Measurements from ENCODE around the gene STX8. TPM values are rescaled to one million over a fixed set of nuclear protein-coding genes. Genes with fewer than 3 reads are reported as not detected.
"Not testable (repeated sequence)": the region's sequence is repeated elsewhere in the genome, so short reads cannot be mapped to it uniquely, and the experiment has no call there.

Gene STX8
- total RNA-seq, 1 experiment from 2014 or later = 49.0 TPM

GRCh38 chr17:9451934-9452333, 123.7 kb downstream of the STX8 start:
- Mint-ChIP-seq H3K27ac (ENCODE audit: low read depth, unreplicated experiment) (no peak overlapping the region), H3K27me3 (ENCODE audit: insufficient read depth, unreplicated experiment) (no peaks in the 10 kb centered on the region), H3K4me3 (ENCODE audit: unreplicated experiment) (no peak overlapping the region), H3K36me3 (ENCODE audit: insufficient read depth, unreplicated experiment) (peaks cover 4% of the 10 kb centered on the region), H3K9me3 (ENCODE audit: unreplicated experiment) (no peaks in the 10 kb centered on the region), H3K4me1 (ENCODE audit: insufficient read depth, unreplicated experiment) (no peaks in the 10 kb centered on the region)
- POLR2A ChIA-PET = interaction anchor here (0.7 kb wide), 1 partner anchor 13 kb away, joined by 3 read pairs; no protein-coding TSS in a partner anchor
- CTCF ChIA-PET = interaction anchor here (0.7 kb wide), 2 partner anchors 238 to 394 kb away, joined by 3 read pairs; no protein-coding TSS in a partner anchor
- no peak for DNase-seq (ENCODE audit: unreplicated experiment)
- BruUV-seq (replicated peaks) = no TSS peak
- intact Hi-C loops (cut with micrococcal nuclease) = no loop called here
- no peak for TF ChIP-seq CTCF (IDR thresholded peaks at IDR 0.05; ENCODE audit: unreplicated experiment)

- CTCF ChIA-PET; H3K27me3 Mint-ChIP-seq (ENCODE audit: insufficient read depth, unreplicated experiment); H3K4me3 Mint-ChIP-seq (ENCODE audit: unreplicated experiment); H3K9me3 Mint-ChIP-seq (ENCODE audit: unreplicated experiment); H3K36me3 Mint-ChIP-seq (ENCODE audit: insufficient read depth, unreplicated experiment); H3K4me1 Mint-ChIP-seq (ENCODE audit: insufficient read depth, unreplicated experiment); H3K27ac Mint-ChIP-seq (ENCODE audit: low read depth, unreplicated experiment); BruUV-seq (replicated peaks); DNase-seq (ENCODE audit: unreplicated experiment); intact Hi-C loops (cut with micrococcal nuclease): not testable (repeated sequence)
- POLR2A ChIA-PET = interaction anchor here (0.7 kb wide), 1 partner anchor 107 kb away, joined by 3 read pairs; no protein-coding TSS in a partner anchor
Observed at GRCh38 chr17:9447298-9447697, 128.3 kb downstream of the STX8 start.

GRCh38 chr17:9446528-9446927, 129.1 kb downstream of the STX8 start:
- BruUV-seq (replicated peaks) = no TSS peak
- Mint-ChIP-seq H3K4me3 (ENCODE audit: unreplicated experiment) (no peak overlapping the region), H3K27me3 (ENCODE audit: insufficient read depth, unreplicated experiment) (no peaks in the 10 kb centered on the region), H3K27ac (ENCODE audit: low read depth, unreplicated experiment) (no peak overlapping the region), H3K4me1 (ENCODE audit: insufficient read depth, unreplicated experiment) (peaks cover 9% of the 10 kb centered on the region), H3K36me3 (ENCODE audit: insufficient read depth, unreplicated experiment) (peaks cover 4% of the 10 kb centered on the region), H3K9me3 (ENCODE audit: unreplicated experiment) (peaks cover 8% of the 10 kb centered on the region)
- TF ChIP-seq CTCF (IDR thresholded peaks at IDR 0.05; ENCODE audit: unreplicated experiment) = no peak
- POLR2A ChIA-PET = interaction anchor here (0.7 kb wide), 1 partner anchor 107 kb away, joined by 3 read pairs; no protein-coding TSS in a partner anchor
- DNase-seq (ENCODE audit: unreplicated experiment) = no peak
- CTCF ChIA-PET = no interaction called here
- intact Hi-C loops (cut with micrococcal nuclease) = no loop called here

- no peaks in the 10 kb centered on the region for H3K27me3 Mint-ChIP-seq (ENCODE audit: insufficient read depth, unreplicated experiment)
- TF ChIP-seq CTCF (IDR thresholded peaks at IDR 0.05; ENCODE audit: unreplicated experiment) = no peak
- intact Hi-C loops (cut with micrococcal nuclease) = no loop called here
- no peak for DNase-seq (ENCODE audit: unreplicated experiment)
- H3K4me1 Mint-ChIP-seq (ENCODE audit: insufficient read depth, unreplicated experiment) = peaks cover 9% of the 10 kb centered on the region
- no peak overlapping the region for H3K27ac Mint-ChIP-seq (ENCODE audit: low read depth, unreplicated experiment)
- no TSS peak for BruUV-seq (replicated peaks)
- peaks cover 11% of the 10 kb centered on the region for H3K36me3 Mint-ChIP-seq (ENCODE audit: insufficient read depth, unreplicated experiment)
- ChIA-PET POLR2A (no interaction called here), CTCF (interaction anchor here (0.7 kb wide), 1 partner anchor 448 kb away, joined by 3 read pairs; no protein-coding TSS in a partner anchor)
- peaks cover 8% of the 10 kb centered on the region for H3K9me3 Mint-ChIP-seq (ENCODE audit: unreplicated experiment)
- H3K4me3 Mint-ChIP-seq (ENCODE audit: unreplicated experiment) = no peak overlapping the region
Observed at GRCh38 chr17:9445424-9445823, 130.2 kb downstream of the STX8 start.

GRCh38 chr17:9444687-9445086, 130.9 kb downstream of the STX8 start:
- DNase-seq (ENCODE audit: unreplicated experiment) = no peak
- no peaks in the 10 kb centered on the region for H3K27me3 Mint-ChIP-seq (ENCODE audit: insufficient read depth, unreplicated experiment)
- BruUV-seq (replicated peaks) = no TSS peak
- intact Hi-C loops (cut with micrococcal nuclease) = no loop called here
- POLR2A ChIA-PET = interaction anchor here (0.7 kb wide), 1 partner anchor 129 kb away, joined by 3 read pairs; no protein-coding TSS in a partner anchor
- CTCF ChIA-PET = no interaction called here
- H3K4me1 Mint-ChIP-seq (ENCODE audit: insufficient read depth, unreplicated experiment) = peaks cover 9% of the 10 kb centered on the region
- H3K9me3 Mint-ChIP-seq (ENCODE audit: unreplicated experiment) = peaks cover 8% of the 10 kb centered on the region
- no peak overlapping the region for H3K4me3 Mint-ChIP-seq (ENCODE audit: unreplicated experiment)
- peaks cover 11% of the 10 kb centered on the region for H3K36me3 Mint-ChIP-seq (ENCODE audit: insufficient read depth, unreplicated experiment)
- H3K27ac Mint-ChIP-seq (ENCODE audit: low read depth, unreplicated experiment) = no peak overlapping the region
- TF ChIP-seq CTCF (IDR thresholded peaks at IDR 0.05; ENCODE audit: unreplicated experiment) = no peak

Data from MCF 10A (cell line).